ENCODE results near the gene USP22. TPM values are rescaled to one million over a fixed set of nuclear protein-coding genes. Genes with fewer than 3 reads are reported as not detected.

USP22 gene
- total and polyA plus RNA-seq, 2 of the 13 experiments (the other 11 are each of a cell fraction or from before 2014, with no cell fraction given): 98.0 to 130 TPM

DNA sequence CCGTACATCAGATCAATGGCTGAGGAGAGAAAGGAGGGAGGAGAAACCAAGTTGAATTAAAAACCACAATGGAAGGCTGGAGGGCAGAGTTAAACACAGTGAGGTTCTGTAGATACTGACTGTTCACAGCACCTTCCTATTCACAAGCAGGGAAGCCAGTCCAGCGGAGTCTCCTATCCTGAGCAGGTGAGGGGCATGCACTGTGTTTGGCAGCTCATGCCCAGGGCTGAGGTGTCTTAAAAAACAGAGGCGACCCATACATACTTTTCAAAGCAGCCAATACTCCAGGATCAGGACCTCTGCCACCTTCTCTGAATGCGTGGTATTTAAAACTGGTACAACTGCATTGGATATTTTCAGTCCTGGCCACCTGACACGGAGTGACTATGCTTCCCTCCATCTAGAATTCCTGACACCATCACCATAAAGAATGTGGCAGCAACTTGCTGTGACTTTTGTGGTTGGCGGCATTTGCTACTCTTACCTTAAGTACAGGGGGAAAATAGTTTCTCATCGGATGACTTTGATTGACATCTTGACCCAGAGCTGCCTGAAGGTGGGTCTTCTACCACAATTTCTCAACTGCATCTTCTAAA is 21.5 kb downstream of the USP22 start:
- Histone ChIP-seq H4K20me1 (ENCODE audit: insufficient read depth, low read length) (peaks cover 77% of the 10 kb centered on the region), H3K36me3 (replicated peaks in 1 of 2; ENCODE audit: control insufficient read depth in 1 of 2, insufficient read depth in 2 of 2, low read length in 2 of 2) (peaks cover 55 to 89% of the 10 kb centered on the region in 2 experiments), H3K4me1 (ENCODE audit: insufficient read depth, low read length) (no peaks in the 10 kb centered on the region), H3K4me3 (replicated peaks in 1 of 3; ENCODE audit: insufficient read depth in 1 of 3, low read depth in 2 of 3, low read length in 3 of 3) (no peak overlapping the region), H3K27ac (ENCODE audit: extremely low read length, insufficient read depth, low read length) (no peak overlapping the region), H3K4me2 (ENCODE audit: low read depth, low read length) (no peak overlapping the region), H3K9me3 (ENCODE audit: low read length) (no peaks in the 10 kb centered on the region), H2AFZ (ENCODE audit: low read length) (no peak overlapping the region), H3K9ac (ENCODE audit: insufficient read depth, low read depth, low read length) (no peak overlapping the region), H3K27me3 (ENCODE audit: control insufficient read depth in 1 of 2, insufficient read depth in 2 of 2, low read length in 2 of 2) (no peaks in the 10 kb centered on the region), H3K79me2 (ENCODE audit: insufficient read depth, low read length) (peaks cover 68% of the 10 kb centered on the region)
- in situ Hi-C loops (cut with HindIII; ENCODE audit: extremely low pct_ligation_motif_present, low pct_unique_long_range_greater_than_20kb) (no loop called here), intact Hi-C loops (cut with micrococcal nuclease; ENCODE audit: unreplicated experiment) (no loop called here)
- FAIRE-seq: no peak
- TF ChIP-seq, protein P1, sequence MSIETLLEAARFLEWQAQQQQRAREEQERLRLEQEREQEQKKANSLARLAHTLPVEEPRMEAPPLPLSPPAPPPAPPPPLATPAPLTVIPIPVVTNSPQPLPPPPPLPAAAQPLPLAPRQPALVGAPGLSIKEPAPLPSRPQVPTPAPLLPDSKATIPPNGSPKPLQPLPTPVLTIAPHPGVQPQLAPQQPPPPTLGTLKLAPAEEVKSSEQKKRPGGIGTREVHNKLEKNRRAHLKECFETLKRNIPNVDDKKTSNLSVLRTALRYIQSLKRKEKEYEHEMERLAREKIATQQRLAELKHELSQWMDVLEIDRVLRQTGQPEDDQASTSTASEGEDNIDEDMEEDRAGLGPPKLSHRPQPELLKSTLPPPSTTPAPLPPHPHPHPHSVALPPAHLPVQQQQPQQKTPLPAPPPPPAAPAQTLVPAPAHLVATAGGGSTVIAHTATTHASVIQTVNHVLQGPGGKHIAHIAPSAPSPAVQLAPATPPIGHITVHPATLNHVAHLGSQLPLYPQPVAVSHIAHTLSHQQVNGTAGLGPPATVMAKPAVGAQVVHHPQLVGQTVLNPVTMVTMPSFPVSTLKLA (IDR thresholded peaks at IDR 0.05): no peak
- no peak for TF ChIP-seq SIX1 (CRISPR knock-in tag; IDR thresholded peaks at IDR 0.05; ENCODE audit: borderline replicate concordance)
- no peak for TF ChIP-seq ZNF121 (CRISPR knock-in tag; IDR thresholded peaks at IDR 0.05)
- TF ChIP-seq TP53 (CRISPR knock-in tag; conservative IDR thresholded peaks at IDR 0.05): no peak
- no peak for TF ChIP-seq KDM1A (CRISPR knock-in tag; IDR thresholded peaks at IDR 0.05)
- TF ChIP-seq TBX3 (IDR thresholded peaks at IDR 0.05; ENCODE audit: borderline replicate concordance): no peak
- TF ChIP-seq ZMAT3 (CRISPR knock-in tag; conservative IDR thresholded peaks at IDR 0.05): no peak
- TF ChIP-seq RBFOX2 (IDR thresholded peaks at IDR 0.05; ENCODE audit: low read depth, low read length): no peak
- TF ChIP-seq EHMT2 (IDR thresholded peaks at IDR 0.05; ENCODE audit: borderline replicate concordance, low read depth, low read length): no peak
- TF ChIP-seq, protein P2, sequence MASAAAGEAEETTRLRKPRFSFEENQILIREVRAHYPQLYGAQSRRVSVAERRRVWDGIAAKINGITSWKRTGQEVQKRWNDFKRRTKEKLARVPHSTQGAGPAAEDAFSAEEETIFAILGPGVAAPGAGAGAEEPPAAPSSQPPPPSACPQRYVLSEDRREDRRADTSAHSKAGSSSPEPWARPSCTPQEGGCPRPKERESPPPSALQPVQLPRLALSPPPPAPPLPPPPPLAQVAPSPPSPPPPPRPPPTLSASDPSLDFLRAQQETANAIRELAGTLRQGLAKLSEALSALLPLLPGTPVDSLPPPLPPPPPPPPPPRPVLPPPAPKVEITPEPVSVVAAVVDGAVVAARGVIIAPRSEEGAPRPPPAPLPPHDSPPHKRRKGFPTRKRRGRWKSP (CRISPR knock-in tag; IDR thresholded peaks at IDR 0.05): no peak
- TF ChIP-seq KLF12 (CRISPR knock-in tag; IDR thresholded peaks at IDR 0.05; ENCODE audit: borderline replicate concordance): no peak
- ChIA-PET CTCF (ENCODE audit: low intra/inter-chr PET ratio, low total read pairs) (no interaction called here), POLR2A (no interaction called here)
- DNase-seq (ENCODE audit: low spot score): no peak
- BruUV-seq (replicated peaks): no TSS peak
- ATAC-seq: no peak
- 92% methylated on average over 7 of the region's 7 CpGs for WGBS (ENCODE audit: low lambda C conversion rate)
